KOPT-K1 (cell line): ENCODE data around the gene PTPN9.

Experiments used
- H3K27ac ChIP-seq: fragments of 200-600 bp; sonication (generic); 2 replicates; pipeline ENCODE4 v1.5.1; 2016; ENCODE audit warnings: antibody characterized with exemption, mild to moderate bottlenecking, low read depth, low read length; ENCODE audit not compliant: poor library complexity, severe bottlenecking
- H3K36me3 ChIP-seq: fragments of 200-600 bp; sonication (generic); 2 replicates; pipeline ENCODE4 v1.5.1; 2017; ENCODE audit warnings: antibody characterized with exemption, mild to moderate bottlenecking, low read length, moderate library complexity; ENCODE audit not compliant: insufficient read depth
- H3K9me3 ChIP-seq: fragments of 200-600 bp; sonication (generic); 2 replicates; pipeline ENCODE4 v1.5.1; 2017; ENCODE audit warnings: antibody characterized with exemption, low read length, mild to moderate bottlenecking; ENCODE audit not compliant: insufficient read depth, poor library complexity, severe bottlenecking

The PTPN9 gene

GRCh38 chr15:75578948-75579920 is at the start of gene PTPN9:
TSS of gene PTPN9 (minus strand) at chr15:75579315. CDS start at chr15:75578776, 539 bp downstream.
- Histone ChIP-seq H3K36me3 (no peaks in the 10 kb centered on the region), H3K9me3 (no peaks in the 10 kb centered on the region), H3K27ac (peak within 1 kb of the TSS; percentile 85)

- no peaks in the 10 kb centered on the region for H3K9me3 ChIP-seq
- H3K36me3 ChIP-seq, result peaks cover 2% of the 10 kb centered on the region
- H3K27ac ChIP-seq, result peak within 1 kb of the TSS; percentile 100
Observed at GRCh38 chr15:75625542-75626347, 46.6 kb upstream of the PTPN9 start, which contains the start of gene SNUPN. TSS of gene SNUPN (minus strand) at chr15:75625725. CDS start at chr15:75621051, 4,674 bp downstream.

GRCh38 chr15:75622505-75622904 is 43.4 kb upstream of the PTPN9 start:
- H3K36me3 ChIP-seq, result peaks cover 32% of the 10 kb centered on the region
- H3K9me3 ChIP-seq, result no peaks in the 10 kb centered on the region
- H3K27ac ChIP-seq, result peak overlapping the region; percentile 9

- Histone ChIP-seq H3K36me3 (peaks cover 48% of the 10 kb centered on the region), H3K9me3 (no peaks in the 10 kb centered on the region), H3K27ac (peak overlapping the region; percentile 20)
Observed at GRCh38 chr15:75620841-75621391, 41.8 kb upstream of the PTPN9 start.

- peak overlapping the region; percentile 20 for H3K27ac ChIP-seq
- peaks cover 55% of the 10 kb centered on the region for H3K36me3 ChIP-seq
- H3K9me3 ChIP-seq, result no peaks in the 10 kb centered on the region
Observed at GRCh38 chr15:75620058-75620820, 41.1 kb upstream of the PTPN9 start.

- Histone ChIP-seq H3K27ac (no peak overlapping the region), H3K36me3 (peaks cover 87% of the 10 kb centered on the region), H3K9me3 (no peaks in the 10 kb centered on the region)
Observed at GRCh38 chr15:75616766-75617165, 37.7 kb upstream of the PTPN9 start.

GRCh38 chr15:75606711-75607699 is 27.9 kb upstream of the PTPN9 start:
- Histone ChIP-seq H3K27ac (peak overlapping the region; percentile 83), H3K36me3 (peaks cover 76% of the 10 kb centered on the region), H3K9me3 (no peaks in the 10 kb centered on the region)

GRCh38 chr15:75606026-75606425 is 26.9 kb upstream of the PTPN9 start:
- Histone ChIP-seq H3K36me3 (peaks cover 76% of the 10 kb centered on the region), H3K27ac (peak overlapping the region; percentile 83), H3K9me3 (no peaks in the 10 kb centered on the region)

GRCh38 chr15:75599401-75599800 is 20.3 kb upstream of the PTPN9 start:
- Histone ChIP-seq H3K9me3 (no peaks in the 10 kb centered on the region), H3K36me3 (peaks cover 83% of the 10 kb centered on the region), H3K27ac (peak overlapping the region; percentile 28)

GRCh38 chr15:75598361-75598760 is 19.2 kb upstream of the PTPN9 start:
- no peaks in the 10 kb centered on the region for H3K9me3 ChIP-seq
- H3K36me3 ChIP-seq, result peaks cover 85% of the 10 kb centered on the region
- H3K27ac ChIP-seq, result peak overlapping the region; percentile 61

GRCh38 chr15:75597667-75598341 is 18.7 kb upstream of the PTPN9 start:
- Histone ChIP-seq H3K36me3 (peaks cover 88% of the 10 kb centered on the region), H3K9me3 (no peaks in the 10 kb centered on the region), H3K27ac (peak overlapping the region; percentile 61)

- H3K9me3 ChIP-seq, result no peaks in the 10 kb centered on the region
- peak overlapping the region; percentile 61 for H3K27ac ChIP-seq
- H3K36me3 ChIP-seq, result peaks cover 87% of the 10 kb centered on the region
Observed at GRCh38 chr15:75596703-75597345, 17.7 kb upstream of the PTPN9 start.

- H3K36me3 ChIP-seq, result peaks cover 82% of the 10 kb centered on the region
- no peaks in the 10 kb centered on the region for H3K9me3 ChIP-seq
- H3K27ac ChIP-seq, result no peak overlapping the region
Observed at GRCh38 chr15:75594276-75594675, 15.2 kb upstream of the PTPN9 start.
